ENCODE results near the gene MAP3K2. TPM values are rescaled to one million over a fixed set of nuclear protein-coding genes. Genes with fewer than 3 reads are reported as not detected.

Gene MAP3K2
- total and polyA plus RNA-seq, 5 donors from 2014 or later, result 48.4 to 95.7 (median 50.6) TPM

DNA sequence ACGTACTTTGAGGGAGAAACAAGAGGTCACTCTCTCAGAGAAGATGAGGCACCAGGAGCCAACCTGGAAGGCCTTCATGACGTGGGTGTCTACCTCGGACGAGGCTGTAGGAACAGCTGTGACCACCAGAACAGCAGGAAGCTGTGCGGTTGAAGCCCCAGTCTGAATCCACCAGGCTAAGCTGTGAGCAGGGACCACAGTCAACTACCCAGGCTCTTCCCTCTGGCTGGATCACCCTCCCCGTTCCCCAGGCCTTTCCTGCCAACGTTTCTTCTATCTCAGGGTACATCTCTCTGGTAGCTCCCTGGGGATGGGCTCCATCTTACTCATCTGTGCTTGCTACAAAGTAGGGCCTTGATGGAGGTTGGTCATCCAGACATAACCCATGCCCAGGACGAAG is 130.9 kb downstream of the MAP3K2 start:
- H3K4me3 ChIP-seq (ENCODE audit: low read depth, low read length), result no peak overlapping the region
- H3K9me3 ChIP-seq (ENCODE audit: control insufficient read depth in 2 of 2, low read length in 2 of 2), result no peaks in the 10 kb centered on the region
- H3K4me1 Mint-ChIP-seq, result peaks cover 0 to 6% (median 2%) of the 10 kb centered on the region in 4 donors
- H3K9me3 Mint-ChIP-seq, result peaks cover 0 to 1% (median 0%) of the 10 kb centered on the region in 7 donors
- H3K36me3 Mint-ChIP-seq, result peaks cover 51% of the 10 kb centered on the region
- no peak for ATAC-seq (ENCODE audit: low read depth in 2 of 2)
- H3K36me3 ChIP-seq (ENCODE audit: control insufficient read depth, insufficient read depth, low read length), result peaks cover 55% of the 10 kb centered on the region
- peak overlapping the region in 1 of 3 donors; percentile 59 for H3K27ac Mint-ChIP-seq
- H3K4me1 ChIP-seq (ENCODE audit: control insufficient read depth, insufficient read depth, low read length, poor library complexity, severe bottlenecking), result no peaks in the 10 kb centered on the region
- DNase-seq, result no peak
- no peak overlapping the region for H3K27ac ChIP-seq (ENCODE audit: insufficient read depth, low read length, poor library complexity, severe bottlenecking)
- no peaks in the 10 kb centered on the region for H3K27me3 ChIP-seq (ENCODE audit: control insufficient read depth, insufficient read depth, low read length)
- no peak overlapping the region for H3K4me3 Mint-ChIP-seq
- no peaks in the 10 kb centered on the region for H3K27me3 Mint-ChIP-seq

DNA sequence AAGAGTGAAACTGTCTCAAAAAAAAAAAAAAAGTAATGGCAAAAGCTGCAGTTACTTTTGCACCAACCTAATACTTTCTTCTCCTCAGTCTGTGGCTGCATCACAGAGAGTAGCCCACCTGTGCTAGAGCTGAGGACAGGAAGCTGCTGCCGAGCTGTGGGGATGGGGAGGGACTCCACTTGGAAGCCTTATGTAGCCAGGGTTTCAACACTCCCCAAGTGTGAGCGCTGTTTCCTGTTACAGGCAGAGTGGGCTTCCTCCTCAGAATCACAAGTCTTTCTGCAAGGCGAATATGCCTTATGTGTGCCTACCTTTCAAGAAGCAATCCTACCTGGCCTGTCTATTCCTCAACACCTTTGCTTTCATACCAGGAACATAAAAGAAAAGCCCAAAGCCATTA is 131.4 kb downstream of the MAP3K2 start:
- no peak overlapping the region for H3K27ac ChIP-seq (ENCODE audit: insufficient read depth, low read length, poor library complexity, severe bottlenecking)
- no peak overlapping the region for H3K4me3 ChIP-seq (ENCODE audit: low read depth, low read length)
- peaks cover 50% of the 10 kb centered on the region for H3K36me3 ChIP-seq (ENCODE audit: control insufficient read depth, insufficient read depth, low read length)
- DNase-seq (no peak), ATAC-seq (ENCODE audit: low read depth in 2 of 2) (no peak)
- no peaks in the 10 kb centered on the region for H3K27me3 ChIP-seq (ENCODE audit: control insufficient read depth, insufficient read depth, low read length)
- peaks cover 0 to 1% (median 0%) of the 10 kb centered on the region in 7 donors for H3K9me3 Mint-ChIP-seq
- no peaks in the 10 kb centered on the region for H3K27me3 Mint-ChIP-seq
- no peak overlapping the region for H3K4me3 Mint-ChIP-seq
- H3K9me3 ChIP-seq (ENCODE audit: control insufficient read depth in 2 of 2, low read length in 2 of 2), result no peaks in the 10 kb centered on the region
- peaks cover 49% of the 10 kb centered on the region for H3K36me3 Mint-ChIP-seq
- no peaks in the 10 kb centered on the region for H3K4me1 ChIP-seq (ENCODE audit: control insufficient read depth, insufficient read depth, low read length, poor library complexity, severe bottlenecking)
- no peak overlapping the region for H3K27ac Mint-ChIP-seq
- H3K4me1 Mint-ChIP-seq, result peaks cover 0 to 6% (median 3%) of the 10 kb centered on the region in 4 donors

DNA sequence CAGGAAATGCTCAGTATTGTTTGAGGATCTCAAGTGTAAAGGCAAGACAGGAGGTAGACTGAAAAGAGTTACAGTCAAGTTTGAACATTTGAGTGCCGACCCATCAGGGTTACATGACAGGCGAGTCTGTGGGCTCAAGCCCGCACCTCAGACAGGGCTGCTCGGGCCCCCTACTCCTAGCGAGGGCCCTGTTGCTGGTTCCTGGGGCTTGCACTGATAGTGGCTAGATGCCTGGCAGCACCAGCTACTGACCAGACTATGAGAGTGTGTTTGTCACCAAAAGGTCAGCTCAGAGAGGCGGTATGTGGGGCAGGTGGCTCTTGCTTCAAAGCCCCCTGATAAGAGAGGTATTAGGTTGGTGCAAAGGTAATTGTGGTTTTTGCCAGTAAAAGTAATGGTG is 132.1 kb downstream of the MAP3K2 start:
- no peak for DNase-seq
- Mint-ChIP-seq H3K27ac (peak overlapping the region; percentile 18 to 42 (median 21)), H3K27me3 (no peaks in the 10 kb centered on the region), H3K4me1 (peaks cover 0 to 6% (median 5%) of the 10 kb centered on the region in 4 donors), H3K9me3 (peaks cover 0 to 1% (median 0%) of the 10 kb centered on the region in 7 donors), H3K36me3 (peaks cover 48% of the 10 kb centered on the region), H3K4me3 (no peak overlapping the region)
- Histone ChIP-seq H3K4me1 (ENCODE audit: control insufficient read depth, insufficient read depth, low read length, poor library complexity, severe bottlenecking) (no peaks in the 10 kb centered on the region), H3K9me3 (ENCODE audit: control insufficient read depth in 2 of 2, low read length in 2 of 2) (no peaks in the 10 kb centered on the region), H3K27me3 (ENCODE audit: control insufficient read depth, insufficient read depth, low read length) (no peaks in the 10 kb centered on the region), H3K4me3 (ENCODE audit: low read depth, low read length) (no peak overlapping the region), H3K36me3 (ENCODE audit: control insufficient read depth, insufficient read depth, low read length) (peaks cover 44% of the 10 kb centered on the region), H3K27ac (ENCODE audit: insufficient read depth, low read length, poor library complexity, severe bottlenecking) (no peak overlapping the region)
- ATAC-seq (ENCODE audit: low read depth in 2 of 2), result no peak

GRCh38 chr2:127255146-127255545 is 132.6 kb downstream of the MAP3K2 start:
- no peak overlapping the region for H3K27ac ChIP-seq (ENCODE audit: insufficient read depth, low read length, poor library complexity, severe bottlenecking)
- ATAC-seq (ENCODE audit: low read depth in 2 of 2), result no peak
- no peak overlapping the region for H3K4me3 ChIP-seq (ENCODE audit: low read depth, low read length)
- H3K9me3 ChIP-seq (ENCODE audit: control insufficient read depth in 2 of 2, low read length in 2 of 2), result no peaks in the 10 kb centered on the region
- no peak overlapping the region for H3K4me3 Mint-ChIP-seq
- no peak for DNase-seq
- peaks cover 44% of the 10 kb centered on the region for H3K36me3 Mint-ChIP-seq
- H3K4me1 ChIP-seq (ENCODE audit: control insufficient read depth, insufficient read depth, low read length, poor library complexity, severe bottlenecking), result no peaks in the 10 kb centered on the region
- H3K27ac Mint-ChIP-seq, result peak overlapping the region in 2 of 3 donors; percentile 18 to 42
- peaks cover 0 to 6% (median 5%) of the 10 kb centered on the region in 4 donors for H3K4me1 Mint-ChIP-seq
- H3K27me3 ChIP-seq (ENCODE audit: control insufficient read depth, insufficient read depth, low read length), result no peaks in the 10 kb centered on the region
- peaks cover 38% of the 10 kb centered on the region for H3K36me3 ChIP-seq (ENCODE audit: control insufficient read depth, insufficient read depth, low read length)
- no peaks in the 10 kb centered on the region for H3K27me3 Mint-ChIP-seq
- peaks cover 0 to 1% (median 0%) of the 10 kb centered on the region in 7 donors for H3K9me3 Mint-ChIP-seq

GRCh38 chr2:127254386-127254981 is 133.3 kb downstream of the MAP3K2 start:
- no peak for DNase-seq
- no peaks in the 10 kb centered on the region for H3K27me3 ChIP-seq (ENCODE audit: control insufficient read depth, insufficient read depth, low read length)
- H3K36me3 ChIP-seq (ENCODE audit: control insufficient read depth, insufficient read depth, low read length), result peaks cover 31% of the 10 kb centered on the region
- H3K27ac ChIP-seq (ENCODE audit: insufficient read depth, low read length, poor library complexity, severe bottlenecking), result no peak overlapping the region
- no peaks in the 10 kb centered on the region for H3K4me1 ChIP-seq (ENCODE audit: control insufficient read depth, insufficient read depth, low read length, poor library complexity, severe bottlenecking)
- no peak overlapping the region for H3K4me3 ChIP-seq (ENCODE audit: low read depth, low read length)
- Mint-ChIP-seq H3K4me3 (no peak overlapping the region), H3K4me1 (peaks cover 0 to 6% (median 5%) of the 10 kb centered on the region in 4 donors), H3K36me3 (peaks cover 38% of the 10 kb centered on the region), H3K27ac (peak overlapping the region in 2 of 3 donors; percentile 29 to 86), H3K27me3 (no peaks in the 10 kb centered on the region), H3K9me3 (peaks cover 0 to 1% (median 0%) of the 10 kb centered on the region in 7 donors)
- ATAC-seq (ENCODE audit: low read depth in 2 of 2), result no peak
- H3K9me3 ChIP-seq (ENCODE audit: control insufficient read depth in 2 of 2, low read length in 2 of 2), result no peaks in the 10 kb centered on the region

Other genes with a start within 250 kb of the MAP3K2 start
- gene CYP27C1, start 167.7 kb downstream of the MAP3K2 start, total RNA-seq, result not detected
- not detected for gene CYP27C1, start 167.7 kb downstream of the MAP3K2 start, polyA plus RNA-seq
- 50.2 TPM for gene ERCC3, start 93.8 kb downstream of the MAP3K2 start, total RNA-seq
- 10 to 100 TPM; 21.3 to 27.5 (median 25.4) TPM for gene ERCC3, start 93.8 kb downstream of the MAP3K2 start, polyA plus RNA-seq
- gene PROC, start 30.5 kb upstream of the MAP3K2 start, total RNA-seq, result not detected
- under 1 TPM in 1 of 4 donors, not detected in 3; 0.35 TPM for gene PROC, start 30.5 kb upstream of the MAP3K2 start, polyA plus RNA-seq
- 39.6 TPM for gene IWS1, start 138.5 kb upstream of the MAP3K2 start, total RNA-seq
- 10 to 100 TPM; 15.4 to 20.4 (median 18.7) TPM for gene IWS1, start 138.5 kb upstream of the MAP3K2 start, polyA plus RNA-seq
- not detected for gene MYO7B, start 147.7 kb upstream of the MAP3K2 start, total RNA-seq
- under 1 TPM in 1 of 4 donors, not detected in 3; 0.12 TPM for gene MYO7B, start 147.7 kb upstream of the MAP3K2 start, polyA plus RNA-seq

All from CD4-positive, CD25-positive, alpha-beta regulatory T cell (primary cell).